ENCODE data around the gene ENKUR.

DNA sequence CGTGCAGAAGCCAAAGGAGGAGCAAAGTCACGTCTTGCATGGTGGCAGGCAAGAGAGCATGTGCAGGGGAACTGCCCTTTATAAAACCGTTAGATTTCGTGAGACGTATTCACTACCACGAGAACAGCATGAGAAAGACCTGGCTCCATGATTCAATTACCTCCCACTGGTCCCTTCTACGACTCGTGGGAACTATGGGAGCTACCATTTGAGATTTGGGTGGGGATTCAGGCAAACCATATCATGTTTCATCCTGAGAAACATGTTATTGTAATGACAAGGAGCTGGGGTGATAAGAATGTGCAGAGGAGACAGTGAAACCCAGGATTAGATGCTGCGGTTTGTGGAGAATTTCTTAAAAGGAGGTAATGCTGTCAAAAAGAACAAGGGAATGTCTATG lies 34.4 kb upstream of the ENKUR start:
- TF ChIP-seq POLR2A (IDR thresholded peaks at IDR 0.05; ENCODE audit: low read length) (no peak), GATA1 (IDR thresholded peaks at IDR 0.05; ENCODE audit: low read depth, low read length) (no peak)
